ENCODE data around the gene ZDHHC11B.
A peak's percentile ranks its signal among the peaks of the same experiment; 100 is the strongest.

The ZDHHC11B gene

DNA sequence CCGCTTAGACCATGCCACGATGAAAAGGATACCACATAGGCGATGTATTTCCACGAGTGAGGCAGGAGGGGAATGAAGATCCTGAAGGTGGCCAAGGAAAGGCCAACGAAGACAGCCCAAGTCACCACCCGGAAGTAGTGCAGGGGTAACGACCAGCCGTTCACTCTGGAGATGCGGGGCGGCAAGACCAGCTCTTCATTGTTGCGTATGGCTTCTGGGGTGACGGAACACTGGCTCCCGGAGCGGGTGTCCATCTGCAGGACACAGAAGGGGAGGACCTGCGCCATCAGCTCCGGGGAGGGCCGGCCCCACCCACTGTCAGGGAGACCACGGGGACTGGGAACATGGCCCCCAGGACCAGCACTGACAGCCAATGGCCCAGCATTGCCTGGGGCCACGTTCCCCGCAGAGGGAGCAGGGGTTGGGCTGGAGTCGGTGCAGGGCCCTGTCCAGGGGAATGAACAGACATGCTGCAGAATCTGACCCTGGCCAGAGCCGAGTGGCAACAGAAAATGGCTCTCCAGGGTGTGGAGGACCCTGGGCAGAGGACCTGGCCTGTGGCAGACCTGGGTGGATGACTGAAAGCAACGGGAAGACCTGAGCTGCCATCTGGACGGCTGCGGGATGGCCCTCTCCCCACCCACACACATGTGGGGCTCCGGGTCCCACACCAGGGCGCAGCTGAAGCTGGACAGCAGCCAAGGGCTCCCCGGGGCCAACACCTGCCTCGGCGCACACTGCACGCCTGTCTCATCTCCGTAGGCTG is 17.7 kb downstream of the ZDHHC11B start:
- peak; percentile 16 for DNase-seq

DNA sequence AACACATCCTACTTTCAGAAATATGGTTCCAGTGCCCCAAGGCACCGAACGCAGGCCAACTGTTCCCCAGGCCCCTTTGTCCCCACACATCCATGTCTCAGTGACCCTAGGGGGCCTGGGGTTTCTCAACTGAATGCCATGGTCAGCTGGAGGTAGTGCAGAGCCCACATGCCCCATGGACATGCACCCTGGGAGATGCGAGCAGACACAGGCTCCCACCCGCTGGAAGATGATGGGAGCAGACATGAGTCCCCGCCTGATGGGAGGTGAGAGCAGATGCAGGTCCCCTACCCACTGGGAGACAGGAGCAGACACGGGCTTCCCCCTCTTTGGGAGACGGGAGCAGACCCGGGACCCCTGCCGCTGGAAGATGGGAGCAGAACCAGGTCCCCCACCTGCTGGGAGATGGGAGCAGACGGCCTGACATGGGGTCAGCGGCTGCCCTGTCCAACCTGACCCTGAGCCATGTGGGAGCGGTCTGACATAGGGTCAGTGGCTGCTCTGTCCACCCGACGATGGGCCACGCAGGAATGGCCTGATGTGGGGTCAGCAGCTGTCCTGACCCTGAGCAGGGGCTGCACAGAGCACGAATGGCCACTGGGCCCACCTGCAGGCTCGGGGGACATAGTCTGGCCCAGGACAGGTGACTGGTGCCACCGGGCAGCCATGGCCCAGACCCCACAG is 18.4 kb downstream of the ZDHHC11B start:
- no peak for DNase-seq

DNA sequence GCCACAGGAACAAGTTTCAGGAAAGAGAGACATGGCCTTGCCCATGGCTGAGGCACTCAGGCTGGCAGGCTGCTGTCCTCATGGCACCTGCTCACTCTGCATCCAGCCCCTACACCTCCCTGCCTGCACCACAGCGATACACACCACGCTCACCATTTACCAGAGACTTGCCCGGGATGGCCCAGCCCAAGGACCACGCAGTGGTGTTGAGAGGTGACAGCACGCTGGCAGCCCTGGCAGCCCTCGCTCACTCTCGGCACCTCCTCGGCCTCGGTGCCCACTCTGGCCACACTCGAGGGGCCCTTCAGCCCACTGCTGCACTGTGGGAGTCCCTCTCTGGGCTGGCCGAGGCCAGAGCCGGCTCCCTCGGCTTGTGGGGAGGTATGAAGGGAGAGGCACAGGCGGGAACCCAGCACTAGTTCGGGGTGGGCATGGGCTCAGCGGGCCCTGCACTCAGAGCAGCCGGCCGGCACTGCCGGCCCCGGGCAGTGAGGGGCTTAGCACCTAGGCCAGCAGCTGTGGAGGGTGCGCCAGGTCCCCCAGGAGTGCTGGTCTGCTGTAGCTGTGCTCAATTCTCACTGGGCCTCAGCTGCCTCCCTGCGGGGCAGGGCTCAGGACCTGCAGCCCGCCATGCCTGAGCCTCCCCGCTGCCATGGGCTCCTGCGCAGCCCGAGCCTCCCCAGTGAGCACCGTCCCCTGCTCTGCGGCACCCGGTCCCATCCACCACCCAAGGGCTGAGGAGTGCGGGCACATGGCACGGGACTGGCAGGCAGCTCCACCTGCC is 20.3 kb downstream of the ZDHHC11B start:
- no peak for DNase-seq

DNA sequence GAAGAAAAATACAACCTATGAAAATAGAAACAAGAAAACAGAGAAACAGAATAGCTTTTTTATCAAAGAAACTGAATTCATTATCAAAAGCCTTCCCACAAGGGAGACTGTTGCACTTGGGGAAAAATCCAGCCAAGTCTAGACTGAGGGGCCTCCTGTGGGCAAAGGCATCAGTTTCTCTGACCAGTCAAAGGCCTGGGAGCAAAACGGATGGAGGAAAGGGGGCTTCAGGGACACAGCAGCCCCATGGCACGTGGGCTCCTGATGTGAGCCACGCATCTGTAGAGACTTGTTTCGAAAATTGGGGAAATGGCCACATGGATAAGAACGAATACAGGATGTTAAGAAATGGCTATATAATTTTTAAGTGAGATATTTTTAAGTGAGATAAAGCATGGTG is 21.1 kb downstream of the ZDHHC11B start:
- peak in 1 of 2 experiments; percentile 10 for DNase-seq

DNA sequence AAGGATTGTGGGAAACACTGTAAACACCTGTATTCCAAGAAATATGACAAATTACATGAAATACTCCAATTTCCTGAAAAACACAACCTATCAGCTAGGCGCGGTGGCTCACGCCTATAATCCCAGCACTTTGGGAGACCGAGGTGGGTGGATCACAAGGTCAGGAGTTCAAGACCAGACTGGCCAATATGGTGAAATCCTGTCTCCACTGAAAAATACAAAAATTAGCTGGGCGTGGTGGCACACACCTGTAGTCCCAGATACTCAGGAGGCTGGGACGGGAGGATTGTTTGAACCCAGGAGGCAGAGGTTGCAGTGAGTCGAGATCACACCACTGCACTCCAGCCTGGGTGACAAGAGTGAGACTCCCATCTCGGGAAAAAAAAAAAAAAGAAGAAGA is 21.5 kb downstream of the ZDHHC11B start:
- DNase-seq: peak in 1 of 2 experiments; percentile 9

DNA sequence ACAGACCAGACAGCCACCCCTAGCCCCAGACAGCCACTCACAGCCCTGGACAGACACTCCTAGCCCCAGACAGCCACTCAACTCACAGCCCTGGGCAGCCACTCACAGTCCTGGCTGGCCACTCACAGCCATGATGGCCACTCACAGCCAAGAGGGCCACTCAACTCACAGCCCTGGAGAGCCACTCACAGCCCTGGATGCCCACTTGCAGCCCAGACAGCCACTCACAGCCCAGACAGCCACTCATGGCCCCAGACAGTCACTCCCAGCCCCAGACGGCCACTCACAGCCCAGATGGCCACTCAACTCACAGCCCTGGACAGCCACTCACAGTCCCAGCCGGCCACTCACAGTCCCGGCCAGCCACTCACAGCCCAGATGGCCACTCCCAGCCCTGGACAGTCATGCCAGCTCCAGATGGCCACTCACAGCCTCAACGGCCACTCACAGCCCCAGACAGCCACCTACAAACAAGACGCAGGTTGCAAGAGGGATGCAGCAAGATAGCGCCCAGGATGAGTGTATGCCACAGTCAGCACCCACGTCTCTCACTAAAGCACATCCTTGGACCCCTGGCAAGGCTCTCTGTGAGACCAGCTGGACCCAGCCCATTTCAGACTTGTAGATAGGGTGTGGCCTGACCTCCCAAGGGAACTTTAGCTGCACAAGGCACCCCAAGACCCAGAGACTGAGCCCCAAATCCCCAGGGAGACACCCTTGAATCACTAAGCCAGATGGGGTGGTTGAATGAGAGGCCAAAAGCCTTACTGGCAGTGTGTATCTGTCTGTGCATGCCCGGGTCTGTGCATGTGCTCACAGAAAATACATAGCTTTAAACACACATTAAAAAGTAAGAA is 22.4 kb downstream of the ZDHHC11B start:
- peak; percentile 16 to 18 for DNase-seq

DNA sequence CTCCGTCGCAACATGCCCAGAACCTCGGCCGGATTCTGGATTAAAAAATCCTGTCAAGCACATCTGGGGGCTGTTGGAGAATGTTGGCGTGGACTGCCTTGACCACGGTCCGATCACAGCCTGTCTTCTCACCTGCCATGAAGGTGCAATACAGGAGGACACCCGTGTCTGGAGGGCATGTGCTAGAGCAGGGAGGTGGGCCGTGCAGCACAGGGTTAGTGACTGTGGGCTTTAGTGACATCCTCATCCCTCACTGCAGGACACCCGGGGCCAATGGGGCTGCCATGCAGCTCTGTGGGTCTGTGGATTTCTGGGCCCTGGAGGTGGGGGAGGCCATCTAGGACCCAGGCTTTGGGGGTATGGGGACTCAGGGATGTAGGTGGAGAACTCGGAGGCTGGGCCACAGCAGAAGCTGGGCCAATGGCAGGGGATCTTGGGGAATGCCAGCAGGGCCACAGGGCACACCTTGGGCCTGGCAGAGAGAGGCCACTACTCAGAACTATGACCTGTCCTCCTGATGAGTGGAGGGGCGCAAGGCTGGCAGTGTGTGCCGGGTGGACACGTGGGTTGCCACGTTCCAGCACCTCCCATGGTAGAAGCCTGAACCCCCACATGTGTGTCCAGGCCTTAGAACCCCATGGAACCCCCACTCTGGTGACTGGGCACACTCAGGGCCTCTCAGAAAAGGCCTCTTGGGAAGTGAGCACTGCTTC is 23.3 kb downstream of the ZDHHC11B start:
- DNase-seq: peak; percentile 19

DNA sequence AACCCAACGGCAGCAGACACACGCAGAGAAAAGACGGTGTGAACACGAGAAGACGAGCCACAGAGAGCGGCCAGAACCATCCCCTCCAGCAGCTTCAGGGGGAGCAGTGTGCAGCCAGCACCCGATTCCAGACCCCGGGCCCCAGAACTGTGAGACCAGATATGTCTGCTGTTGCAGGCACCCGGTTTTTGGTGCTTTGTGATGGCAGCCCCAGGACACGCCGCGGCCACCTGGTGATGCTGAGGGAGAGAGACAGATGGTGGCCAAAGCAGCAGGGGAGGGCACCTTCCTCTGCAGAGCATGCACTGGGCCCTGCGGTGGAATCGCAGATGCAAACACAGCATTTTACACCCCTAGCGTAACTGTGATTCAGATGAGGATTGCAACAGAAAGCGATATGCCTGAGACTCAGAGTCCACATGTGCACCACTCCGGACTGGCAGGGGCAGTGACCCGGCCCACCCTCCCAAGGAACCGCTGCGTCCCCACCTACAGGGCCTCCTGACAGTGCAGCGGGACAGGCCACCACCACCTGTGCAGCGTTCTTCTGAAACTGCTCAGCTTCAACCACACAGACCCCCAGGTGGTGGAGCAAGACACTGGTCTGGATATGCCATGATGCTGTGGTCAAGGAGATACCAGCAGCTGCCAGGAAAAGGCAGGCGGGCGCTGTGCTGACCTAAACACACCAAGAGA is 24.0 kb downstream of the ZDHHC11B start:
- peak in 1 of 2 experiments; percentile 15 for DNase-seq

DNA sequence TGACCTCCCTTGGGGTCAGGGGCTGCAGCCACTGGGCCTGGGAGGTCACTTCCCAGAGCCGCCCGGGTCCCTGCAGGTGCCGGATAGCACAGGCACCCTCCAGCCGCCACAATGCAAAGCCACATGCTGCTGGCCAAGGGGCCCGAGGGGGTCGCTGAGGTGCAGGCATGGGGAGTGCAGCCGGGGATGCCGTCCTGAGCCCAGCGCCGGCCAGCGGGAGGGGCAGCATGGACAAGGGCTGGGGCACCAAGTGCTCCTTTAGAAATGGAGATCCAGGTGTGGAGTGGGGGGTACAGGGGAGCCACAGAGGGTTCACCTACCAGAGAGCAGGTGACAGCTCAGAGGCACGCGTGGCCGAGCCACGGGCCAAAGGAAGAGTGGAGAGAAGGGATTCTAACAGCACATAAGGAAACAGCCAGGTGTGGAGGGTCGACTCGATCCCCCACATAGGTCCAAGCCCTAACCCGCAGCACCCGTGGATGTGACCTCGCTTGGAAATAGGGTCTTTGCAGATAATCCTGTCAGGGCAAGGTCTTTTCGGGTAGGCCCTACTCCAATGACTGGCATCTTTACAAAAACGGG is 24.7 kb downstream of the ZDHHC11B start:
- peak; percentile 16 to 19 for DNase-seq

DNA sequence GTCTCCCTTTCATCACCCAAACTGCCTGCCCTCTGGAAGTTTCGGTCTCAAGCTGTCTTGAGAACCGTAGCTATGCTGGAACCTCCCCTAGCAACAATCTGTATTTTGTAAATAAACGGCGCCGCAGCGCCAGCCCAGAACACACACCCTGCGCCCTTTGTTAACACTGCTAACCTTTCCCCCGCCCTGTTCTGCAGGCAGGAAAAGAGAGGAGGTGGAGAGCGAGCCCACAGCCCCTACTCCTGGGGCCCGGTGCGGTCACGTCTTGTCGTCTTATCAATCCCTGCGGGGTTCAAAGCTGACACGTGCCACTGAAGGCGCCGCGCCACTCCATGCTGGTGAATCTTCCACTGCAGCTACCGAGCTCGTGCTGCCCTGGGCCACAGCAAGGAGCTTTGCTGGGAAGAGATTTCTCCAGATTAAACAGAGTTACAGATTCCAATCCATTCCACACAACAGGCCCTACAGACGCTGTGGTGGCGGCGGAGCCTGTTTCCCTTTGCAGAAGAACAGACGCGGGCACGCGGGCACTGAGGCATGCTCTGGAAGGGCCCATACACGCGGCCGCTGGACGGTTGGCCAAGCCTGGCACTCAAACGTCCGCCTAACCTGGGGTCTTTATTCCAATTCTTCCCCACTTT is 25.3 kb downstream of the ZDHHC11B start:
- peak; percentile 46 to 51 for DNase-seq

DNA sequence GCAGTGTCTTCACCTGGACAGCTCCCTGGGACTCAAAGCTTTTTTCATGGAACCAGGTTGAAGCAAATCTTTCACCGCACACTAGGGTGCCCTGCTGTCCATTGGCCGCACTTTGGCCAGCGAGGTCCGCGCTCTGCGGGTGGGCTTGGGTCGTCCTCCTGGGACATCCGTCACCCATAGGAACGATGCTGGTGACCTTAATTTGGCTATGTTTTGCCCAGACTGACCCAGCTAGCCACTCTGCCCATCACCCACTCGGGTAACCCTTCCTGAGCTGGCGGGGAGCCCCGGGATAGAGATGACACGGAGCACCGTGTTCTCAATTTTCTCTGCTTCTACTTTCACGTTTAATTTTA is 25.9 kb downstream of the ZDHHC11B start:
- no peak for DNase-seq

DNA sequence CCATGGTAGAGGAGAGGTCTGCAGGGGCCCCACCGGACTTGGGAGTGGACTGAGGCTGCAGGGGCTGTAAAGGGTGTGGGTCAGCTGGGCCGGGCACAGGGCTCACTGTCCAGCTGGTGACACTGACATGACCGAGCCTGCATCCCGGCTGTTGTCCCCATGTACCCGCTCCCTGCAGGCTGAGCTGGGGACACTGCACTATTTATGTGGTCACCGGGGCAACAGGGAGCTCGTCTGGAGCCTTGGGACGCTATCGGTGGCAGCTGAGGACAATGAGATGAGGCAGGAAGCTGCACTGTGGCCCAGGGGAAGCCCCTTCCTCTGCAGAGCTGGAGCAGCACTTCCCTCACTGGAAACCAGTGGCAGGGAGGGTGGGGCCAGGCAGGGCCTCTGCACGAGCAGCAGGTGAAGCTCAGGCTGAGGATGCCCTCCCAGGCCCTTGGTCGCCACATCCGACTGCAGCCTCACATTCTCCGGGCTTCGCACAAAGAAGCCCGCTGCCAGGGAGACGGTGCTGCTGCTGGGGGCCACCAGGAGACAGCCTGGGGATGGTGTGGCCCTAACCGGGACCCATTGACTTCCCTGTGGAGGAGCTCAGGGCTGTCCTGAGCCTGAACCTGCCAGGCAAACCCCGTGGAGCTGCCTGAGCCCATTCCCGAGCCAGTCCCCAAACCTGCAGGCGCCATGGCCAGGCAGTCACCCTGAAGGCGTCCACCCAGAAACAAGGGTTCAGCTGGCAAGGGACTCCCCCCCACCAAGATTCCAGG is 26.4 kb downstream of the ZDHHC11B start:
- DNase-seq: peak; percentile 24 to 31

DNA sequence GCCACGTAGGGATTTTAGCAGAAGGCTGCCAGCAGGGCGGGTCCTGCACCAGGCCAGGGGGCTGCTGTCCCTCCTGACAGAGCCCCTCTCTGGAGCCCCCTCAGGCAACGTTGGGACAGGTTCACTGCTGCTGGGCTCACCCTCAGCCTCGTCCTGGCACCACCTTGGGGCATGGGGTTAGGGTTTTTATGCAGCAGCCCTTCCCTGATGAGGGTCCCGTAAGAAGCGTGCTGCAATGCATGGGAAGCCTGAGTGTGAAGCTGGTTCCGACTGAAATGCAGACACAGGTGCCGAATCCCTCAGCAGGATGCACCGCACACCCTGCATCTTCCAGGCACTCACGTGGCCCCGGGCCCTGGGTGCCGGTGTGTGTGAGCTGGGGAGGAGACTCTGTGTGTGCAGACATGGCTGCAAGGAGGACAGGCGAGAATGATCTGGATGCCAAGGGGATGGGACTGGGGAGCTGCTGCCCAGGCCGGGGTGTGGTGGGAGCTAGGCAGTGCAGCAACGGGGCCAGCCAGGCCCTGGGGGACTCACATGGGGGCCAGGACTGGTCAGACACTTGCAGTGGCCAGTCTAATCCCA is 27.1 kb downstream of the ZDHHC11B start:
- peak; percentile 19 for DNase-seq

DNA sequence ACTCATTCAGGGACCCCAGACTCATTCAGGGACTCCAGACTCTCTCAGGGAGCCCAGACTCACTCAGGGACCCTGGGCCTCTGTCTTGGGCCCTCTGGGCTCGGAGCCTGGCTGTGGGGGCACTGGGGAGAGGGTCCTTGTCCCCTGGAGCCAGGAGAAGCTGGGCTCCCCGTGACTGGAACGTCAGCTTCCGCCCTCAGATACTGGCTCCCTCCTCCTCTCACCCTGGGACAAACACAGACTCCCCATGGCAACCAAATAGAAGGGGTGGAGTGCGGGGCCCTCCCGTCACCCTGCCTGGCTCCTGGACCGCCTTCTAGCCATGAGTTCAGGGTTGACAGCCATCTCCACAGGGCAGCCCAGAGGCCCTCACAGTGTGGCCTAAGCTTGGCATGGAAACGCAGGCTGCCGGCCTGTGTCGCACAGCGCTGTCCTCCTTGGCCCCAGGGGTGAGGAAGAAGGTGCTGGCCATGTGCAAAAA is 27.6 kb downstream of the ZDHHC11B start:
- DNase-seq: peak in 1 of 2 experiments; percentile 17

DNA sequence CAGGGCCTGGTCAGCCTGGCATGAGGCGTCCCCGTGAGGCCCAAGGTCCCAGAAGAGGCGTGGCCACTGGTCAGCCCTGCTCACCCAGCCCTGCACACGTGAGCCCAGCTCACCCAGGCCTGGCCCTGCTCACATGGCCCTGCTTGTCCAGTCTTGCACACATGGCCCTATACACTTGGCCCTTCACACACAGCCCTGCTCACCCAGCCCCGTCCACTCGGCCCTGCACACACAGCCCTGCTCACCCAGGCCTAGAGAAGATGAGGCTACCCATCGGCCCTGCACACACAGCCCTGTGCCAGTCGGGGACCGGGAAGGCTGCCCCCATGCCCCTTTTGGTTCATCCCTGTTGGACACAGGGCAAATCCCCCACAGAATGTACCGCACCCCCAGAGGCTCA is 28.4 kb downstream of the ZDHHC11B start:
- peak; percentile 16 for DNase-seq

DNA sequence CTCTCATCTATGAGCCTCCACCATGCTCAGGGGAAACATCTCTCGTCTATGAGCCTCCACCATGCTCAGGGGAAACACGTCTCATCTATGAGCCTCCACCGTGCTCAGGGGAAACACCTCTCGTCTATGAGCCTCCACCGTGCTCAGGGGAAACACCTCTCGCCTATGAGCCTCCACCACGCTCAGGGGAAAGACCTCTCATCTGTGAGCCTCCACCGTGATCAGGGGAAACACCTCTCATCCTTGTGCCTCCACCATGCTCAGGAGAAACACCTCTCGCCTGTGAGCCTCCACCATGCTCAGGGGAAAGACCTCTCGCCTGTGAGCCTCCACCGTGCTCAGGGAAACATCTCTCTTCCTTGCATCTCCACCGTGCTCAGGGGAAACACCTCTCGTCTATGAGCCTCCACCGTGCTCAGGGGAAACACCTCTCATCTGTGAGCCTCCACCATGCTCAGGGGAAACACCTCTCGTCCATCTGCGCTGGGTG is 30.3 kb downstream of the ZDHHC11B start:
- DNase-seq: peak; percentile 36 to 47

DNA sequence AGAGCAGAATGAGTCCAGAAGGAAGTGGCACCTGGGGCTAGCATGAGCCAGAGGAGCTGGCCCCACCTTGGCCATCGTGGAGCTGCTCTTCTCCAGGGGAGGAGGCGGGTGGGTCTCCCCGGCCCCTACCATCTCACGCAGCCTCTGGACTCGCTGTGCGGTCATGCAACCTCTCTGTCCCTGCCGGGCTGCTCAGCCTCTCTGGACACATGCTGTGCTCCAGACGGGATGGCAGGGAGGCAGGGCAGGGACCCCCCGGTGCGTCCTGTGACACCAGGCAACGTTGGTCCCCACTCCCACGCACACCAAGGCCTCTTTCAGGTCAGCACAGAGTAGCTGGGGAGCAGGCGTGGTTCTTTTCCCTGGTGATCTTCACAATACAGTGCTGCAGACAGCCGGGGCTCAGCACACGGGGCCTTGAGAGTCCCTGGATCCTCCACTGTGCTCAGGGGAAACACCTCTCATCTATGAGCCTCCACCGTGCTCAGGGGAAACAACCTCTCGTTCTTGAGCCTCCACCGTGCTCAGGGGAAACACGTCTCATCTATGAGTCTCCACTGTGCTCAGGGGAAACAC is 30.9 kb downstream of the ZDHHC11B start:
- DNase-seq: peak; percentile 11 to 13

DNA sequence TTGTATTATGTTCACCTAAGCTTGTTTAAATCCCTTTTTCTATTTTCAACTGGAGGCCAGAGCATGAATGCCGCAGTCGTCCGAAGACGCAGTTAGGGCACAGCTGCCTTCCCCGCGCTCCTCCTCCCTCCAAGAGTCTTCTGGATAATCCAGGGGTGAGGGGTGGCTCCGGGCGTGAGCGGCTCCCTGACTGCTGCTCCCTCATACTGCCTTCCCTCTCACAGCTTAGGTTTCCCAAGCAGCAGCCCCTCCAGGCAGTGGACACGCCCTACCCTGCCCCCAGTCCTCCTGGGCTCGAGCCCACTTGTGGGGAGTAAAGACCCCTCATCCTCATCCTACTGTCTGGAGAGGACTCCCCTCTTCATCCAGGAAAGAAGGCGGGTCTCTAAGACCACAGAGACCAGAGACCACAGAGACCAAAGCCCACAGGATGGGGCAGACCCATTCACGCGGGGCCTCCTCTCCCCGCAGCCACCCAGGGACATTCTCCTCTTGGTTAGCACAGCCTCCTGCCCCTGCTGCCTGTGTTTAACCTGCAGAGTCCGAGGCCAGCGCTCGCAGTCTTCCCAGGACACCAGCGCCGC is 31.9 kb downstream of the ZDHHC11B start:
- peak; percentile 4 to 13 for DNase-seq
